H1 (cell line): Measurements from ENCODE around the gene C2CD4D. TPM values are rescaled to one million over a fixed set of nuclear protein-coding genes. Genes with fewer than 3 reads are reported as not detected.

ENCODE experiments used
- CTCF ChIA-PET: fragments of 300-600 bp; sonication (Branson Sonifier 250); formaldehyde crosslinking; loops from one replicate; lab custom pipeline; 2021; ENCODE audit not compliant: partially characterized antibody; lab: Charles Lee
- POLR2A ChIA-PET: fragments of 300-600 bp; sonication (Branson Sonifier 250); formaldehyde crosslinking; loops from one replicate; lab custom pipeline; 2021; ENCODE audit warnings: inconsistent platforms; ENCODE audit not compliant: partially characterized antibody; lab: Charles Lee
- DNase-seq, 2 experiments: peaks; one replicate each; pipeline versions ENCODE4 v3.0.0 to v3.0.0-alpha.2; 2010 to 2022; ENCODE audit warnings: low spot score in 2 of 2, low read depth in 1 of 2, mixed read lengths in 1 of 2
- FAIRE-seq: peaks from 2 replicates; lab custom pipeline; 2011; peaks lifted over from hg19 to GRCh38; lab: Jason Lieb, UNC
- H2AFZ ChIP-seq: 2 replicates; pipeline ENCODE4 v1.8.1; 2012; ENCODE audit warnings: low read length, inconsistent platforms
- H2AK5ac ChIP-seq: 2 replicates; pipeline ENCODE4 v1.6.1; 2013; ENCODE audit warnings: low read depth, low read length
- H2BK120ac ChIP-seq: replicated peaks from 2 replicates; pipeline ENCODE3; 2013; ENCODE audit warnings: low read depth, low read length, inconsistent platforms
- H2BK12ac ChIP-seq: 2 replicates; pipeline ENCODE4 v1.6.1; 2013; ENCODE audit warnings: low read depth, low read length
- H2BK15ac ChIP-seq: 2 replicates; pipeline ENCODE4 v1.6.1; 2013; ENCODE audit warnings: low read length
- H2BK20ac ChIP-seq: 2 replicates; pipeline ENCODE4 v1.6.1; 2013; ENCODE audit warnings: low read length
- H2BK5ac ChIP-seq: 2 replicates; pipeline ENCODE4 v1.6.1; 2013; ENCODE audit warnings: low read depth, low read length
- H3K14ac ChIP-seq: 2 replicates; pipeline ENCODE4 v1.6.1; 2013; ENCODE audit warnings: inconsistent platforms; ENCODE audit not compliant: insufficient read length
- H3K18ac ChIP-seq: 2 replicates; pipeline ENCODE4 v1.6.1; 2013; ENCODE audit warnings: low read length; ENCODE audit errors: extremely low read depth
- H3K23ac ChIP-seq: 2 replicates; pipeline ENCODE4 v1.6.1; 2013; ENCODE audit warnings: inconsistent platforms; ENCODE audit not compliant: insufficient read length
- H3K23me2 ChIP-seq: 2 replicates; pipeline ENCODE4 v1.6.1; 2013; ENCODE audit warnings: low read depth, low read length
- H3K27ac ChIP-seq: 2 replicates; pipeline ENCODE4 v1.6.1; 2011; ENCODE audit warnings: low read depth, low read length, inconsistent platforms
- H3K27me3 ChIP-seq, 4 experiments: replicated peaks in 1 of 4; 1 replicate in 1 of 4; 2 replicates in 3 of 4; pipeline versions ENCODE4 v1.6.1 to v1.8.1; 2011 to 2013; ENCODE audit warnings: low read length in 3 of 4, mild to moderate bottlenecking in 3 of 4, inconsistent platforms in 2 of 4, mixed read lengths in 2 of 4, moderate library complexity in 1 of 4; ENCODE audit not compliant: control insufficient read depth in 3 of 4, insufficient read depth in 3 of 4; ENCODE audit errors: extremely low read depth in 1 of 4
- H3K36me3 ChIP-seq, 4 experiments: 2 replicates each; pipeline versions ENCODE4 v1.6.1 to v1.8.1; 2011 to 2013; ENCODE audit warnings: mild to moderate bottlenecking in 4 of 4, low read length in 3 of 4, moderate library complexity in 2 of 4, control low read depth in 1 of 4, inconsistent platforms in 1 of 4; ENCODE audit not compliant: insufficient read depth in 4 of 4, control insufficient read depth in 2 of 4
- H3K4ac ChIP-seq: replicated peaks from 2 replicates; pipeline ENCODE3; 2013; ENCODE audit warnings: low read length, low read depth, mixed read lengths, inconsistent platforms; ENCODE audit not compliant: insufficient read length
- H3K4me1 ChIP-seq, 4 experiments: replicated peaks in 1 of 4; 1 replicate in 1 of 4; 2 replicates in 3 of 4; pipeline versions ENCODE4 v1.6.1 to v1.8.1; 2011 to 2013; ENCODE audit warnings: low read length in 3 of 4, inconsistent platforms in 2 of 4, mixed read lengths in 1 of 4; ENCODE audit not compliant: insufficient read depth in 4 of 4, control insufficient read depth in 3 of 4
- H3K4me2 ChIP-seq, 2 experiments: 2 replicates each; pipeline versions ENCODE4 v1.6.1 to v1.8.1; 2011 to 2013; ENCODE audit warnings: low read depth in 2 of 2, low read length in 2 of 2, control low read depth in 1 of 2, inconsistent platforms in 1 of 2, mild to moderate bottlenecking in 1 of 2; ENCODE audit not compliant: insufficient read depth in 1 of 2
- H3K4me3 ChIP-seq, 4 experiments: fragments of 200-600, 300-600 bp in 1 of 4; sonication (generic), shearing (Covaris generic), sonication (Bioruptor Twin) in 1 of 4; 2 replicates each; pipeline versions ENCODE4 v1.5.1 to v1.8.1; 2011 to 2016; ENCODE audit warnings: low read length in 4 of 4, low read depth in 3 of 4, control low read depth in 2 of 4, inconsistent platforms in 2 of 4, mild to moderate bottlenecking in 2 of 4, mixed read lengths in 1 of 4, moderate library complexity in 1 of 4; ENCODE audit not compliant: insufficient read depth in 2 of 4; ENCODE audit errors: extremely low read depth in 1 of 4
- H3K56ac ChIP-seq: replicated peaks from 2 replicates; pipeline ENCODE3; 2013; ENCODE audit warnings: low read depth, mild to moderate bottlenecking, mixed read lengths, low read length, inconsistent platforms; ENCODE audit not compliant: insufficient read length
- H3K79me1 ChIP-seq: 2 replicates; pipeline ENCODE4 v1.6.1; 2013; ENCODE audit warnings: low read depth, low read length, control low read depth
- H3K79me2 ChIP-seq, 2 experiments: 2 replicates each; pipeline versions ENCODE4 v1.6.1 to v1.8.1; 2012 to 2013; ENCODE audit warnings: low read length in 2 of 2, mild to moderate bottlenecking in 2 of 2, inconsistent platforms in 1 of 2; ENCODE audit not compliant: insufficient read depth in 2 of 2, control insufficient read depth in 1 of 2
- H3K9ac ChIP-seq, 4 experiments: replicated peaks in 1 of 4; 1 replicate in 1 of 4; 2 replicates in 3 of 4; pipeline versions ENCODE4 v1.6.1 to v1.8.1; 2011 to 2013; ENCODE audit warnings: low read depth in 3 of 4, low read length in 3 of 4, control low read depth in 2 of 4, mild to moderate bottlenecking in 2 of 4, moderate library complexity in 2 of 4, inconsistent platforms in 1 of 4; ENCODE audit errors: extremely low read depth in 1 of 4
- H3K9me3 ChIP-seq, 2 experiments: 2 replicates each; pipeline versions ENCODE4 v1.6.1 to v1.8.1; 2012 to 2013; ENCODE audit warnings: mild to moderate bottlenecking in 2 of 2, moderate library complexity in 2 of 2, control low read depth in 1 of 2, inconsistent platforms in 1 of 2, low read depth in 1 of 2, low read length in 1 of 2, mixed read lengths in 1 of 2; ENCODE audit not compliant: insufficient read depth in 2 of 2
- H4K20me1 ChIP-seq, 2 experiments: replicated peaks in 1 of 2; 2 replicates each; pipeline versions ENCODE3 to v1.8.1; 2011 to 2013; ENCODE audit warnings: inconsistent platforms in 2 of 2, low read length in 2 of 2, mild to moderate bottlenecking in 1 of 2; ENCODE audit not compliant: insufficient read depth in 2 of 2, control insufficient read depth in 1 of 2
- H4K5ac ChIP-seq: 2 replicates; pipeline ENCODE4 v1.6.1; 2013; ENCODE audit warnings: low read length, low read depth, mixed read lengths, inconsistent platforms; ENCODE audit not compliant: insufficient read length
- H4K8ac ChIP-seq: 2 replicates; pipeline ENCODE4 v1.8.0; 2013; ENCODE audit warnings: mild to moderate bottlenecking, moderate library complexity, low read length, inconsistent platforms; ENCODE audit not compliant: insufficient read depth; ENCODE audit errors: extremely low read depth
- H4K91ac ChIP-seq: replicated peaks from 2 replicates; pipeline ENCODE3; 2013; ENCODE audit warnings: low read length, mixed read lengths, inconsistent platforms; ENCODE audit not compliant: insufficient read length
- ATF2 ChIP-seq: IDR thresholded peaks from 2 replicates; pipeline ENCODE4 v1.6.1; 2012; ENCODE audit warnings: low read length, inconsistent platforms
- CBX5 ChIP-seq: fragments of 300-800, 300-1000 bp; sonication (generic); IDR thresholded peaks from 2 replicates; pipeline ENCODE4 v1.7.1; 2016; ENCODE audit warnings: antibody characterized with exemption, low read length, low read depth
- CTCF ChIP-seq, 3 experiments: IDR thresholded peaks; 1 replicate in 2 of 3; 2 replicates in 1 of 3; pipeline versions ENCODE4 v1.5.1 to v1.6.1; 2011; ENCODE audit warnings: low read length in 3 of 3, mild to moderate bottlenecking in 3 of 3, inconsistent platforms in 2 of 3, low read depth in 1 of 3, moderate library complexity in 1 of 3; ENCODE audit not compliant: insufficient read depth in 1 of 3; ENCODE audit errors: control extremely low read depth in 1 of 3
- JUND ChIP-seq: IDR thresholded peaks from 2 replicates; pipeline ENCODE4 v1.6.1; 2011; ENCODE audit warnings: mild to moderate bottlenecking, improper control_type of control experiment, low read length
- KDM5A ChIP-seq: fragments of 200-600 bp; IDR thresholded peaks from 2 replicates; pipeline ENCODE4 v1.7.1; 2012; ENCODE audit warnings: mild to moderate bottlenecking, low read length, inconsistent platforms, mixed read lengths
- POU5F1 ChIP-seq: IDR thresholded peaks from 2 replicates; pipeline ENCODE4 v1.6.1; 2011; ENCODE audit warnings: low read depth, mild to moderate bottlenecking, low read length, moderate library complexity
- RBBP5 ChIP-seq: IDR thresholded peaks from 2 replicates; pipeline ENCODE4 v1.7.1; 2012; ENCODE audit warnings: low read depth, mild to moderate bottlenecking, inconsistent platforms, low read length, moderate library complexity, borderline replicate concordance
- TAF1 ChIP-seq: IDR thresholded peaks from 2 replicates; pipeline ENCODE4 v1.6.1; 2011; ENCODE audit warnings: mild to moderate bottlenecking, low read depth, low read length
- whole genome bisulfite sequencing, 2 experiments: shearing (Covaris generic) in 1 of 2; methylation state at CpG; one replicate each; pipeline versions ENCODE4 v1.1.6 to v1.1.7; 2013 to 2015; ENCODE audit warnings: low lambda C conversion rate in 2 of 2, mixed read lengths in 2 of 2, inconsistent platforms in 1 of 2, low coverage in 1 of 2, missing lambda C conversion rate in 1 of 2; ENCODE audit not compliant: insufficient replicate concordance in 2 of 2, insufficient coverage in 1 of 2, insufficient read length in 1 of 2; ENCODE audit errors: extremely low coverage in 1 of 2, missing lambda C conversion rate in 1 of 2; 5-methylcytosine and 5-hydroxymethylcytosine counted together
- polyA plus RNA-seq, 7 experiments: library from polyadenylated mRNA; depleted of rRNA in 3 of 7; stranded (reverse) in 5 of 7; unstranded in 2 of 7; fragments of >200 nt in 5 of 7; fragments of 200-250 nt in 2 of 7; gene quantifications; 1 replicate in 5 of 7; 2 replicates in 1 of 7; 4 replicates in 1 of 7; pipeline versions ENCODE4 v1.2.1 to v1.2.3, GENCODE V29; 2011 to 2013; ENCODE audit warnings: missing spikeins in 2 of 7, mixed read lengths in 2 of 7
- total RNA-seq: library from RNA; stranded (reverse); fragmentation: NEBNext Ultra II Directional; extraction: Animal tissue kit (Norgen Biotek cat#: 25700); gene quantifications from 2 replicates; pipeline ENCODE4 v1.2.1, GENCODE V29; 2021

The C2CD4D gene
- total and polyA plus RNA-seq, 2 of the 8 experiments (the other 6 are each of a cell fraction or from before 2014, with no cell fraction given): 0.41 to 0.71 TPM

- Histone ChIP-seq H3K9ac (no peak overlapping the region), H3K79me2 (no peaks in the 10 kb centered on the region), H3K9me3 (no peaks in the 10 kb centered on the region), H3K23ac (no peak overlapping the region), H2BK20ac (no peak overlapping the region), H3K4me2 (no peak overlapping the region), H3K18ac (no peak overlapping the region), H4K20me1 (no peaks in the 10 kb centered on the region), H4K8ac (no peak overlapping the region), H3K36me3 (no peaks in the 10 kb centered on the region), H2BK12ac (no peak overlapping the region), H3K4me1 (peaks cover 1 to 5% (median 4%) of the 10 kb centered on the region in 4 experiments; a peak in 3 of 7 replicates), H2AFZ (no peak overlapping the region), H4K5ac (no peak overlapping the region), H4K91ac (no peak overlapping the region), H3K56ac (no peak overlapping the region), H3K4ac (no peak overlapping the region), H3K79me1 (no peaks in the 10 kb centered on the region), H2BK15ac (no peak overlapping the region), H2AK5ac (no peak overlapping the region), H2BK5ac (no peak overlapping the region), H3K27me3 (no peaks in the 10 kb centered on the region), H3K27ac (no peak overlapping the region), H3K23me2 (no peaks in the 10 kb centered on the region), H3K4me3 (no peak overlapping the region), H2BK120ac (no peak overlapping the region), H3K14ac (no peak overlapping the region)
- FAIRE-seq: no peak
- ChIA-PET POLR2A (no interaction called here), CTCF (interaction anchor here (1.1 to 1.6 kb wide), 2 partner anchors 10 to 14 kb away, joined by 3 to 5 read pairs; no protein-coding TSS in a partner anchor)
- no peak for DNase-seq
- WGBS, 2 experiments: 90% methylated on average over 12 of the region's 12 CpGs; no CpG with 5 or more reads in 1 of the 2 experiments
- TF ChIP-seq JUND (no peak), CTCF (IDR thresholded peaks at IDR 0.05; ENCODE audit: control extremely low read depth in 1 of 3, insufficient read depth in 1 of 3, low read depth in 1 of 3, low read length in 3 of 3) (no peak), CBX5 (no peak), ATF2 (no peak), POU5F1 (no peak), TAF1 (no peak), KDM5A (no peak), RBBP5 (no peak)
These were observed 26.2 kb downstream of the C2CD4D start for GRCh38 chr1:151813271-151813977.
